ENCODE measurements around the gene AIRE.

- TF ChIP-seq CTCF (conservative IDR thresholded peaks at IDR 0.05 in 1 of 2, IDR thresholded peaks at IDR 0.05 in 1 of 2; ENCODE audit: extremely low read depth in 1 of 2, insufficient read depth in 1 of 2, low read depth in 1 of 2, low read length in 2 of 2) = no peak
- TF ChIP-seq EZH2 (IDR thresholded peaks at IDR 0.05; ENCODE audit: borderline replicate concordance, low read length) = no peak
Measured at GRCh38 chr21:44272284-44272858, 13.3 kb upstream of the AIRE start.

All from mammary epithelial cell (primary cell).